Hematopoietic multipotent progenitor cell treated with erythropoietin and hydrocortisone succinate and interleukin-3 and kit ligand, for 6 days (in vitro differentiated cells): ENCODE results near the gene SLC49A4.

Source experiments
- DNase-seq: peaks from one replicate; pipeline ENCODE4 v3.0.0-alpha.2; 2015

The SLC49A4 gene

DNA sequence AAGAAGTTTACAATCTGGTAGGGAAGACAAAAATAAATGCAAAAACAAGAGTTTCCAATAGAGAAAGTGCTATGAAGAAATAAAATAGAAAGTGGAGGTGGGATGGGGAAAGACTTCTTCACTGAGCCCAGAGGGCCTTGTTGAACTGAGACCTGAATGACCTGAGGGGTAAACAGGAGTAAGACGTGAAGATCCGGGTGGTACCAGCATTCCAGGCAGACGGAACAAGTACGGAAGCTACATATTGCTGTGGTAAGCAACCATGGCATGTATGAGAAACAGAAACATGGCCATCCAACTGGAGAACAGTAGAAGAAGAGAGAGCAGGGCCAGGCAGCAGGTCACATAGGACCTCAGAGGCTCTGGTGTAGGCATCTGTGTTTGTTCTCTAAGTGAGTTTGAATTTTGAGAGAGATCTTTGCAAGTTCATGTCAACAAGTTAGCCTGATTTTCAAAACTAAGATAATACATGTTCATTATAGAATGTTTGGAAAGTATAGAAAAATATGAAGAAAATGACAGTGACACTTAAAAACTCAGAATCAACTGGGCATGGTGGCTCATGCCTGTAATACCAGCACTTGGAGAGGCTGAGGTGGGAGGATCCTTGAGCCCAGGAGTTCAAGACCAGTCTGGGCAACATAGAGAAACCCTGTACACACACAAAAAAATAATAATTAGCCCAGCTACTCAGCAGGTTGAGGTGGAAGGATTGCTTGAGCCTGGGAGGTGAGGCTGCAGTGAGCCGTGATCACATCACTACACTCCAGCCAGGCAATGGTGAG, 64.3 kb downstream of the SLC49A4 start:
- DNase-seq: no peak

DNA sequence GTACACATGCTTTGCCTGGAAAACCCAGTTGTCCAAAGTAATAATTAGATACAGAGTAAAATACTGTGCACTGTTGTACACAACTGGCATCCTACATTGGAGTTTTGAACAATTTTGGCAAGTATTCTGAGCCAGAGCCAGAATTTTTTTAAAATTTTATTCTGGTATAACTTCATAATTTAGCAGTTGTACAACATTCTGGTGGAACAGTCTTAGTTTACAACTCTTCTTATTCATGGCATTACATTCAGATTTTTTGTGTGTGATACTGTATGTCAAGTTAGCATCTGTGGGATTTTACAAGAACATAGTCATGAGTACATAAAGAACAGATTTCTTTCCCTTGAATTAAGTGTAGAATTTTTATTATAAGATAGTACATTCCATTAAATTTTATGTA, 67.5 kb downstream of the SLC49A4 start:
- no peak for DNase-seq

GRCh38 chr3:122864498-122864897, 69.6 kb downstream of the SLC49A4 start:
- DNase-seq: no peak

DNA sequence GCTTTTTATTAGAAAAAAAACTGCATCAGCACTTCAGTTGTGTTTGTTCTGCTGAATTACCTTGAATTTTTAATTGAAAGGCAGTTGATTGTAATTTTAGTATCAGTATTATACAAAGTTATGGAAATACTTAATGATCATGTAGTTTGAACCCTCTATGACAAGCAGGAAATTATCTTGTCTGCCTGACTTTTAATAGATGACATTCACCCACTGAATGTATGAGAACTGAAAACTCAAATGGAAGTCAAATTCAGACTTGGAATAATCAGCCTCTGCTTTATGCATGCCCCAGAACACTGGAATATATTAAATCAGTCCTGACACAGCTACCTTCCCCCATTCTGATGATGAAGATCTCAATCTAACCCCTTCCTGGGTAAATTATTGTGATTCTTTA, 73.5 kb downstream of the SLC49A4 start:
- no peak for DNase-seq

DNA sequence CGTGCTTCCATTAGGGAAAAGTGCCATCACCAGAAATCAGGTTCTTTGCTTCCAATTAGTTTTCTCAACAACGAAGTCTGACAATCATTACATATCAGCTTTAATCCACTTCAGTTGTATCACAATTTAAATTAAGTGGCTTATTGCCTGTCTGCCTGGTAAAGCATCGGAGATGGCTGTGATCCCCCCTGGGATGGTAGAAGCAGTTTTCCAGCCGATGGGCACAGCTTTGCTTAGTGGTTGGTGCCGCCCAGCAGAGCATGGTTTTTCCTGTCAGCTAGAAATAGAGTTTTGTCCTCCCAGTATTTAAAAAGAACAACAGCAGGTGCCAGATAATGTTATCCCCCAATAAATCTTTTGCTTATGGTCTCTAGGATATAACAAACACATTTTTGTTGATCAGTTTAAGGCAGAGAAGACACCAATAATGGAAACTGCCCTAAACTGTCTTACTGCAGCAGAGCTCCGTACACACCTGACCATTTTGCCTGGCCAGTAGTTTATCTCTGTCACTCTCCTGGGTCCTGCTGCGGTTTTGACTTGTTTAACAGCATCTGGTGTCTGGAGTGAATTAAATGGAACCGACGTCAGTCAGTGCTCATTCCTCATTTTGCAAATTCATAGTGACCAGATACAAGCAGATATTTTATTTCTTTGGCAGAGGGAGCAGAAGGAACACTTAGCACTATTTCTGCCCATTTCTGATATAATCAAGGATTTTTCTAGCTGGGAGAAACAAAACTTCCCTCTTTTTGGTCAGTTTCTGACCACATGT, 79.1 kb downstream of the SLC49A4 start:
- no peak for DNase-seq

DNA sequence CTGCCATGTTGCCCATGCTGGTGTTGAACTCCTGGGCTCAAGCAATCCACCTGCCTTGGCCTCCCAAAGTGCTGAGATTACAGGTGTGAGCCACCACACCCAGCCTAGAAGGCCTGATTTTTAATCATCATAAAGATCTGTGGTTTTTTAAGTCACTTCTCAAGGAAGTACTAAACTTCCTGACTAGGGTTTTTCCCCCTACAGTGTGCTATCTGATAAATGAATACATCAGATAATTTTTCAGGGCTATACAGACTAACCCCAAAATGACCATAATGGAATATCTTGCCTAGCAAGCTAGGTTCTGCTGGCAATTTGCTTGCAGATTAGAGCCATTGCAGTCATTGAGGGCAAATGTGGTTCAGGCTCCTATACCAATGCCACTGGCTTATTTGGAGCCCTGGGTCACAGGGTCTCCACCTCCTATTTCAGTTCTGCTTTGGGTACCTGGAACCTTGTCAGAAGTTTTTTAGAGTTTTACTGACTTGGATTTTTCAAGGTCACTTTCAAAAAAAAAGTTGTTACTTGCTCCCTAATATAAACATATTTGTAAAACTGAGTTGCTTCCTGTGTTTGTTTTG, 80.8 kb downstream of the SLC49A4 start:
- DNase-seq: no peak

DNA sequence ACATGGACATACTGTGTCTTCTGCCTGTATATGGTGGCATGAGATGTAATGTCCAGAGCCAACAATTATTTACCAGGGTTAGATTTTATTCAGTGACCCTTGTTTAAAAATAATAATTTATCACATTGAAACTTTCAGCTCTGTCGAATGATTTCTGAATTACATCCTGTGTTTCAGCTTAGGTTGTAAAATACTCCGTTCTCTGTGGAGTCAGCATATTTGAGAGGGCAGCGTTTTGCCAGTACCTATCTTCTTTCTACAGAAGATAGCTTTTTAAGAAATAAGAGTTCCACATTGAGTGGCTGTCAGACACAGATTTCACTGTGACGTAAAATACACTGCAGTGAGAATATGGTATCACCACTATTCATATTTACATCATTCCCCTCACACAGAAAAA, 85.3 kb downstream of the SLC49A4 start:
- DNase-seq: no peak

DNA sequence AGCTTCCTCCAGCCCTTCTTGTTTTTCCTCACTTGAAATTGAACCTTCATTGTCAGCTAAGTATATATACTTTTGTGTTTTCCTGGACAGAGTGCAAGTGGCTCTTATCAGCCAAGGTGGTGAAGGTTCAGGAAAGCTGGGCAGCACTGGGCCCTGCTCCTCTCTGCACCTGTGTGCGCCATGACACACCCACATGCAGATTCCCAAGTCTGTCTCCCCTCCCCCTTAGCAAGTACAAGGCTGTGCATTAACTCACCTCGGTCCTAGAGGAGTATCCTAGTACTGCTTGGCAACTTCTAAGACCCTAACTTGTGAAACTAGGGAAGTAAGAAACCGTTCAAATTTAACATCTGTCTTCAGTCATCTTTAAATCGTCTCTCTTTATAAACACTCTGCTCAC, 85.8 kb downstream of the SLC49A4 start:
- DNase-seq: no peak

- DNase-seq: no peak
Measured at GRCh38 chr3:122882361-122882947, 87.6 kb downstream of the SLC49A4 start.

DNA sequence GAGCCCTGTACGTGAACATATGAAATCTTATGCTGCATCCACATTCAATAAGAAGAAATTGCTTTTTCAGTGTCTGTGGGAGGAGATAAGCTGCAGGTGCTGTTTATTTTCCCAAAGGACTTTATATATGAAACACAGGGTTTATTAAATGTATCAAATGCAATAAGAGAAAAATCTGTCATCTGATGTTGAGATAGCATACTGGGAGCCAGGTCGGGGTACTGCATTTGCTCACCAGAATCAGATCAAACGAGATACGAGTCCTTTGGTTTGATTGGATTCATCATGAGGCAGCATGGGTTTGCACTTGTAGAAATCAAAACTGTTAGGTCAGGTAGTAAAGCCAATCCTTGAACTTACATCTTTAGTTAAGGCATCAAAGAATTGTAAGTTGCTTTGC, 91.4 kb downstream of the SLC49A4 start:
- DNase-seq: no peak

DNA sequence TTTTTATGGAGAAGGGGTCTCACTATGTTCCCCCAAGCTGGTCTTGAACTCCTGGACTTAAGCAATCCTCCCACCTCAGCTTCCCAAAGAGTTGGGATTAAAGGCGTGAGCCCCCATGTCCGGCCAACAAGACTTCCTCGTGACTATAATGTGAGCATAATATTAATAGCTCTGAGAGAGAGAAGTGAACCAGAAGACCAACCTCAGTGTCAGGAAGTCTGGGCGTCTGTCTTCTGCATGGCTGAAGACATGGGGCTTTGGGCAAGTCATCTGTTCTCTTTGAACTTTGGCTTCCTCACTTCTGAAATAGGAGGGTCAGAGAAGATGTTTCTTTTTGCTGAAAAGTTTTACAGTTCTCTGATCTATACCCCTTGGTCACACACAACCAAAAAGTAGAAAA, 92.1 kb downstream of the SLC49A4 start:
- no peak for DNase-seq

DNA sequence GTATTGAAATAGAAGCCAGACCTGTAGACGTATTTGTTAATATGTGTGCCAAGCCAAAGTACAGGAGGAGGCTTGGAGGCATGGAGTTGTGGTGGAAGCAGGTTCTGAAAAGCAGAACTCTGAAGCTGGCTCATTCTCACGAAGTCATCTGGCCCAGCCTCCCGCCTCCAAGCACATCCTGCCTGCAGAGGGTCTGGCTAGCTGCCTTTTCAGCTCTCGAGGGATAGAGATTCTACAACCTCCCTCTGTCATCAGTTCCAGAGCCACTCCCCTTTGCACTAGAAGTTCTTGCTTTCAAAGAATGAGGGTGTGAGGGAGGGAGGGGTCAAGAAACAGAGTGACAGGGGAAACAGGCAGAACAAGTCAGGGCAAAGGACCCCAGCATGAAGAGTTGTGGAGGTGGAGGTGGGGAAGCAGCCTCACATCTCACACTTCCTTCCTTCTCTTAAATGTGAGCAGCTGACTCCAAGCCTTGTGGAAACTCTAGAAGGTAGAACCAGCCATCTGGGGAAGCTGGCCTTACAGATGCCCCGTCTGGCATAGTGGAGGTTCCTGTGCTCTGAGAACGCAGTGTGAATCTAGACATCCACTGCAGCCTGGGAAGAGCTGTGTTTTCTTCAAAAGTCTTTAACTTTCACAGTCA, 95.3 kb downstream of the SLC49A4 start:
- peak; percentile 35 for DNase-seq

DNA sequence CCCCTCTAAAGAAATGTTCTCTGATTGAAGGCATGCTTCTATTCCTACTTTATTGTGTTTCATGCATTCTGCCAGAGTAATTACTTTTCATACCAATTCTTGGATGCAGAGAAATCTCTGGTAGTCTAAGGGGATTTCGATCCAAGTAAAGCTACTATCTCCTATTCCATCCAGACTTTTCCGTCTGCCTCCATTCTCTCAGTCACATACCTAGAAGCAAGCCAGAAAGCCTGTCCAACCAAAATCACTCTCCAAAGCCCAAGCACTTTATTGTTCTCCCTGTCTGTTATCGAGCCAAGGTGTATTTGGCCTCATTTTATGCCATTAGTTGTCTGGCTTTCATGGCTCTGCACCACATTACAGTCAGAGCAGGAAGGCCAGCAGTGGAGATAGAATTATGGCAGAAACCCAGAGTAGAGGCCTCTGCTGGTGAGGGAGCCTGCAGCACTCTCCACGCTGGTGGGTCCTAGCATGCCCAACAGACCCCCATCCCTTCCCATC, 95.9 kb downstream of the SLC49A4 start:
- no peak for DNase-seq

DNA sequence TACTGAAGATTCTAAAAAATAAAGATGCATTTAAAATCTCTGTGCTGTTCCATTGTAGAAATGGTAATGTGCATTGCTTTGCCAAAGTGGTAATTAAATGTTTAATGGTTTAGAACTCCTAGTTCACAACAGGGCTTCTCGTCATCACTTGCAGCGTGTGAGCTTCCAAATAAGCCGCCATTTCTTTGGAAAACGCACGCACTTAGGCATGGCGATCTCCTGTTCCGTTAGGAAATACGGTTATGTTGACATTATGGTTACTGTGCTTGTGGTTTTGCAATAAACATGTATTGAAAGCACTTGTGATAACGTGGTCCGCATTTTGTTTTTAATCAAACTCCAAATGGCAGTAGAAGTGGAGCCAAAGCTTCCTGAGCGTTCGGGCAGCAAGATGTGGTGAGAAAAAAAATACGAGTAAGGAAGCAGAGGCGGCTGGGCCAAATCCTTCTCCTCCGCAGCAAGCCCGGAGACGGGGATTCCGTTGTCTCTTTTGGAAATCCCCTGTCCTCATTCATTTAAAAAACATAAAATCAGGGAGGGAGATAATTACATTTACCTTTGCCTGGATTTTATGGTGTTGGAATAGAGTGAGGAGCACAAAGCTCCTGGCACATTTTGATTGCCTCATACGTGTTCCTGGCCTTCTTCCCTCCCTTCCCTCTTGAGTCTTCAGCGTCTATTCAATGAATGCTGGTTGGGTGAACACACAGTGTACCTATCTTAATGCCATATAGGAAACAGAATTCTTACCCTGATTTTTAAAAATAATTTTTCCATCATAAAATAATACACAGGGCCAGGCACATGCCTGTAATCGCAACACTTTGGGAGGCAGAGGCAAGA, 97.5 kb downstream of the SLC49A4 start:
- DNase-seq: no peak

DNA sequence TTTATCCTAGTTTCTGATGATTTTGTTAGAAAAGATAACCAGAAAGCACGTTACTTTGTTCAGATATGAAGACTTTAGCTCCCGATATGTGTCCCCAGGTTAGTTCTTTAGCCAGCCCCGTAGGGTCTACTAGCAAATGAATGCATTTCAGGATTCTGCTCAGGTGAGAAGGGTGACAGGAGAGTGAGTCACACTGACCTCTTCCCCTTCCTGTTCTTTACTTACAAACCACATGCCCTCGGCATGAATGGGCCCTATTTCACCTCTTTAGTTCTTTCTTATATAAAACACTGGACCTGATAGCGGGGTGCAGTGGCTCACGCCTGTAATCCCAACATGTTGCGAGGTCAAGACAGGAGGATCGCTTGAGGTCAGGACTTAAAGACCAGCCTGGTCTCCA, 98.4 kb downstream of the SLC49A4 start:
- no peak for DNase-seq

- DNase-seq: no peak
Measured at GRCh38 chr3:122893754-122894668, 99.1 kb downstream of the SLC49A4 start.

GRCh38 chr3:122898298-122898697, 103.4 kb downstream of the SLC49A4 start:
- no peak for DNase-seq

- no peak for DNase-seq
Measured at GRCh38 chr3:122902326-122902725, 107.5 kb downstream of the SLC49A4 start.

DNA sequence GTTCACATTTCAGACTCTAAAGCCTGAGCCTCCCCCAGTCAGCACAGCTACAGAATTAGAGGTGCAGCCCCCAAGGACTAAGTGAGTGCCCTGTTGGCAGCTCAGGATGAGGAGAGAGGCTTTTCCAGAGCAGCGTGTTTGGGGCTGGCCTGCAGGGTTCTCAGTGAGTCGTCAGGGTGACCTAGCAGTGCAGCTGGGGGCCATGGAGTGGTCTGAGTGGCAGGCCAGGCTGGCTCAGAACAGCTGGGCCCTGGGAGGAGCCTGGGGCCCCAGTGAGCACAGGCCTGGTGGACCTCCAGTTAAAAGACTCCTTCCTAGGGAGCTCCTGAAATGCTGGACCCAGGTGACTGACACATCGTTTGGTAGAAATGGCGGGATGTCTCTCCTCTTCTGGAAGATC, 108.3 kb downstream of the SLC49A4 start:
- no peak for DNase-seq

- no peak for DNase-seq
Measured at GRCh38 chr3:122907471-122907870, 112.6 kb downstream of the SLC49A4 start.

DNA sequence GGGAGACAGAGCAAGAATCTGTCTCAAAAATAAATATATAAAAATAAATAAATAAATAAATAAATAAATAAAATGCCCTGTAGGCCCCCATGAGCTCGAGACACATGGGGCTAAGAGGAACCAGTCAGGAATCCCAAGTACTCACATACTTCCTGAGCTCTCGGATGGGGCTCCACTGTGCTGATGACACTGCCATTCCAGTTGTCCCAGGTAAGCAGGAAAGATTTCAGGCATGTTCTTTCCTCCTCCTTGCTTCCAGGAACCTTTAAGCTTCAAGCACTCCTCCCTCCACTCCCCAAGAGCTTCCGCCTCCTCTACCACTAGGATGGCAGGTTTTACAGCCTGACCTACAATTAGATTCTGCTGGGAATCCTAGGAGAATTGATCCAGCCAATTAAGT, 113.4 kb downstream of the SLC49A4 start:
- no peak for DNase-seq
